GM18505 (cell line): ENCODE data around the gene HLCS.

Source experiments
- ATAC-seq: cut with Tn5 transposase; IDR thresholded peaks from one replicate; pipeline ENCODE4 v1.9.1; 2021; ENCODE audit not compliant: unreplicated experiment
- POLR2A ChIP-seq: IDR thresholded peaks from 4 replicates; pipeline ENCODE4 v1.6.1; 2011; ENCODE audit warnings: borderline replicate concordance; ENCODE audit not compliant: insufficient read depth, insufficient read length; ENCODE audit errors: extremely low read depth

HLCS gene

DNA sequence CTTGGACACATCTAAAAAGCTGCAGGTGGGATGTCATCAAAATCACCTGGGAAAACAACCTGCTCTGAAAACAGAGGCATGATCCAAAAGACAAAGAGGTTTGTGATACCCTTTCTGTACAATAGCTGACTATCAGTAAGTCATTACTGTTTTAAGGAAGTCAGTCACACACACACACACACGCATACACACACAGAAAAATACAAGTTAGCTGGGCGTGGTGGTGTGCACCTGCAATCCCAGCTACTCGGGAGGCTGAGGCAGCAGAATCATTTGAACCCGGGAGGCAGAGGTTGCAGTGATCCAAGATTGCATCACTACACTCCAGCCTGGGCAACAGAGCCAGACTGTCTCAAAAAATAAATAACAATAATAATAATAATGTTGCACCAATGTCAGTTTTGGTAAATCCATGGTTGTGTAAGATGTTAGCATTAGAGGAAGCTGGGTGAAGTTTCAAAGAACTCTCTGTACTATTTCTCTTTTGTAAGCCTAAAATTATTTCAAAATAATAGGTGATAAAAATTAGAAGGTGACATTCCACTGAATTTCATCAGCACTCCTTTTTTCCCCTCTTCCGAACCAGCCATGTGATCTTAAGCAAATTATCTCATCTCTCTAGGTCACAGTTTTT, 9.9 kb upstream of the HLCS start:
- TF ChIP-seq POLR2A = no peak
- ATAC-seq = no peak

DNA sequence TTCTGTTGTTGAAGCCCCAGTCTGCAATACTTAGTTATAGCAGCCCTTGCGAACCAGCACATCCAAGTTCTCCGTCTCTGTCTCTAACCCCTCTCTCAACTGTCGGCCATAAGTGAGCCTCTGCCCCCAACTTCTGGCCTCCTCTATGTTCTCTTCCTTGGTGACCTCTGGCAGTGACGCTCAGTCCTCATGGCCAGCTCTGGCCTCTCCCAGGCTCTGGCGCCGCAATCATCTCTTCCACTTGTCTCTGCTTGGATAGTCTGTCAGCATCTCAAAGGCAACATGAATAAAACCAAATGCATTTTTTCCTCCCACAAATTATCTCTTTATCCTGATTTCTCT, 8.4 kb upstream of the HLCS start:
- no peak for TF ChIP-seq POLR2A
- ATAC-seq = no peak

DNA sequence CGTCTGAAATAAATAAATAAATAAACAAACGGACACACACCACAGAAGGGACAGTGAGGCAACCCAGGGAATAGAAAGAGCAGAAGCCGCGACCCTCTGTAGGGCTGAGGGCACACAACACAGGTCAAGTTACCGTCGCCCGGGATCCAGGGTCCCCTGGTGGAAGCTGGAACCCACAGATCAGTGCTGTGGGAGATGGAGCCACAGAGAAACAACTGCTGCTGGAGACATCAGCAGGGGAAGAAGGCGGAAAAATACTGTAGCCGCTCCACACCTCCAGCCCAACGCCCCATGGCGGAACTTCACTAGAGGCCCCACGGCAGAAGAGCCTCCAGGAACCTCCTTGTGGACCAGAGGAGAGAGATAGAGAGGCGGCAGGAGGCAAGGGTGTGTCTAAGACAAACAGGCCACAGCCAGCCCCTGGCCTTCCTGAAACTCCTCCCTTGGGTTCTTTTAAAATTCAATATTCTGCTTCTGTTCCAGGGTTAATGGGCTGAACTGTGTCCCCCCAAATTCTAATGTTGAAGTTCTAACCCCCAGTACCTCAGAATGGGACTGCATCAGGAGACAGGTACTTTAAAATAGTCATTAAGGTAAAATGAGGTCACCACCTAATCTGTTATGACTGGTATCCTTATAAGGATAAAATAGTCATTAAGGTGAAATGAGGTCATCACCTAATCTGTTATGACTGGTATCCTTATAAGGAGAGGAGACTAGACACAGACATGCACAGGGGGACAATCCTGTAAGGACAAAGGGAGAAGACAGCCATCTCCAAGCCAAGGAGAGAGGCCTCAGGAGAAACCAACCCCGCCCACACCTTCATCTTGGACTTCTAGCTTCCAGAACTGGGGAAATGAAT, 7.7 kb upstream of the HLCS start:
- TF ChIP-seq POLR2A = no peak
- ATAC-seq = no peak

DNA sequence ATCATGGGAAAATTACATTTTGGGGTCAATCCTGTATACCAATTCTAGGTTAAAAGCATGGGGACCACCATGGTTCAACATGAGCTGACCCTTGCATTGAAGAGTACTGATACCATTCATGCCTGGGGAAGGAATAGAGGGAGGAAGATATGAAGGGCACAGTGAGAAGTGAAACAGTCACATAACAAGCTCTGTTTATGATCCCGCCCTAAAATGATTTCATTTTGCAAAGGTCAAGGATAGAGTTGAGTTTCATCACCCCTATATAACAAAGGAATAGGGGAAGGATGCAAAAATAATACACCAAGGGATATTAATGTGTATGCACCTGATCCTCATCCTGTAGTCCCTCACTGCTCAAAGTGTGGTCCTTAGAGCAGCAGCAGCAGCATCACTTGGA, 2.5 kb upstream of the HLCS start:
- TF ChIP-seq POLR2A = no peak
- ATAC-seq = no peak

DNA sequence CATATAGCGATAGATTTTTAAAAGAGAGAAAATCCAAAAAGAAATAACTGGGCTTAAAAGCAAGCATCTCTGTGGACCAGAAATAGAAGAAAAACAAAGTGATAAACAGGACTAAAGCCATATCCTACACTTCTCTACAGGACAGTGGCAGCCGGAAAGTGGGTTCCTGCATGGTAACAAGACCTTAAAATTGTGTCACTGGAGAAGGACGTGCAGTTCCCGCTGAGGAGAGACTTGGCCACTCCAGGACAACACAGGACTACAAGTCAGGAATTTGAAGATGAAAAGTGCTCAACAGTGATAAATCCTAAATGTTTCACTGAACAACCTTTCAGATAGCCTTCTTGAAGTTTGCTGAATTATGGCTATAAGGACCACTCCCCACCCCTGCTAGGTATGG, 1.9 kb upstream of the HLCS start:
- no peak for TF ChIP-seq POLR2A

DNA sequence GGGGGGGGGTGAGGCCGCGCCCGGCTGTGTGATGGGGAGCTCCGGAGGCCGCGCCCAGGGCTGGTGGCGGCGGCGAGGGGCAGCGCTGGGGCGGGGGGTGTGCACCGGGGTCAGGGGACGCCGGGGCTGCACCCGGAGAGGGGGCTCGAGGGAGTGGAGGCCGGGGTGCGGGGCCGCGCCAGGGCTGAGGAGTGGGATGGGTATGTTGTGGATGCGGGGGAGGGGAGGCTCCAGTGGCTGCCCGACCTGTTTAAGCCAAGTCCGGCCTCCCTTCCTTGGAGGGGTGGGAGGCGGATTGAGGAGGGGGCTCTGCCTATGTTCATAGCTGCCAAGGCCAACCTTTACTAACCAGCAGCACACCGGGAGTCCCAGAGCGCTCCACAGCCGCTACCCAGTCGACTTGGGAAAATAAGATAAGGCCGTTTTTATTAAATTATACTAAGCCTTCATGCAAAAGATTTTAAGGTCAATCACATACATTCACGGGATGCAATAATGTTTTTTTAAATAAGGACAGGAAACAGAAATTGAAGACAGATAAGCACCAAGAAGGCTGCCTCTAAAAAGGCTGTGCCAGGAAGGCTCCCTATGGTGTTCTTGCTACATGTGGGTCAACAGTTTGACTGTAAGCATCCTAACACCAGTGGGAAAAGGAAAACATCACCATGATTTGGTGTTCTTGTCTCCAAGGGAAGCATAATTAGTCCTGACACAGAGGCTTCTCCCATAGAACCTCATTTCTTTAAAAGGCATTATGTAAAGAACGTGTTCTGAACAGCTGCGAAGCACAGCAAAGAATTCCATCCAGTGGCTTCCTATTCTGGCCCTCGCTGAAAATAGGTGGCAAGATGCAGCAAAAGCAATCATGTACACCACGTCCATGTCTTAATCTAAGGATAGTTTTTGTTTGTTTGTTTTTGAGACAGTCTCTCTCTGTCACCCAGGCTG, 626 bp upstream of the HLCS start:
- peak; percentile 19 for ATAC-seq
- no peak for TF ChIP-seq POLR2A

More for the DNA sequence above, 1.9 kb upstream of the HLCS start:
- no peak for ATAC-seq

DNA sequence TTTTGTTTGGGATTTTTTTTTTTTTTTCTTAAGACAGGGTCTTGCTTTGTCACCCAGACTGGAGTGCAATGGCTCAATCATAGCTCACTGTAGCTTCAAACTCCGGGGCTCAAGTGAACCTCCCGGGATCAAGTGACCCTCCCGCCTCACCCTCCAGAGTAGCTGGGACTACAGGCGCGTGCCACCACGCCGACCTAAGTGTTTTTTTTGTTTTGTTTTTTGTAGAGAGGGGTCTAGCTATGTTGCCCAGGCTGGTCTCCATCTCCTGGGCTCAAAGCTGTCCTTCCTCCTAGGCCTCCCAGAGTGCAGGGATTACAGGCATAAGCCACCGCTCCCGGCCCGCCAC, 776 bp downstream of the HLCS start:
- no peak for TF ChIP-seq POLR2A
- no peak for ATAC-seq

DNA sequence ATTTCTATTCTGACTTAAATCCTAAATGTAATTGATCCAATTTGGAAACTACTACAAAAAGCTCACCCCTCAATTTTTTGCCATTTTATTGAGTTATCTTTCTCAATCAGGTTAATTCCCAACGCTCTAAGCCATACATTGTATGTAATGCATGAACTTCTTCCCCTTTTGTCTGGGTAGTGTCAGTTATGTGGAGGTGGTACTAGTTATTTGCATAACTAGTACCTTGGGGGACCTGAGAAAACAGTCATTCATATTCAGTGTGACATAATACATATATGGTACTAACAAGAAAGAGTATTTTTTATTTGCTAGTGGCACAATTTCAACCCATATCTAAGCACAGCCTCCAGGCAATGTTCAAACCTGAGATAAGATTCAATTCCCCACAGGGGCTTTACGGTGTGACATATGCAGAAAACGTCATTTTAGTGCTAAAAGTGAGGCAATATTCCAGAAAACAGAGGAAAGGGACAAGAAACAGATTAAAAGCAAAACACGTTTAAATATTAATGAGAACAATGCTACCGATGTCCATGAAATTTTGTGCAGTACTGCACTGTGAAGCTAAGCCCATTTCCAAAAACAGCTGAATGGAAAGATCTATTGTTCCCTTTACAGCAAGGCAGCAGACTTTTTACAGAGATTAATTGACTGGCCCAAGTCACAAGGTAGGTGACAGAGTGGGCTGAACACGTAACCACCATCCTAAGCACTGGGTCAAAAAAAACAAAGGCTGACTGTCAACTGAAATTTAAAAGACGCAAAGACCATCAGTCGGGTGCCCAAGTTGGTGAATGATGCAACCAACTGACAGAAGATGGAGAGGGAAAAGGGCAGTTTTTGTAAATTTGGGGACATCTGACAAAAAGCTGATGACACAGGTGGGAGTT, 1.4 kb downstream of the HLCS start:
- ATAC-seq = no peak

DNA sequence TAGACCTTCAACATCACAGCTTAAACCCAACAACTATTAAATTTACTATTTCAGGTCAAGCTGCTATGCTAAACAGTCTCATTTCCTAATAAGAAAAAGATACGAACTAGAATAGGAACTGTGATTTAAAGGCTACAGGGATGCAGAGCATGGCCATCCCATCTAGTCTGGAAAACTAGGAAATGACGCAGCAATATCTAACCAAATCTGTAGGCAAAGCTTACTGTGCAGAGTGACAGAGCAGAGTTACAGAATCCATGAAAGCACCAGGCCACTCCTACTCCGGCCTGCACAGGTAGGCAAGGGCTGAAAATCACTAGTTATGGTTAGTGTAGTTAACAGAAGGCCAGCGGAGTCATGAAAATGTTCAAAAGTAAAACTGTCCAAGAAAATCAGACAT, 2.1 kb downstream of the HLCS start:
- TF ChIP-seq POLR2A = no peak
- no peak for ATAC-seq

More for the DNA sequence above, 1.4 kb downstream of the HLCS start:
- no peak for TF ChIP-seq POLR2A

DNA sequence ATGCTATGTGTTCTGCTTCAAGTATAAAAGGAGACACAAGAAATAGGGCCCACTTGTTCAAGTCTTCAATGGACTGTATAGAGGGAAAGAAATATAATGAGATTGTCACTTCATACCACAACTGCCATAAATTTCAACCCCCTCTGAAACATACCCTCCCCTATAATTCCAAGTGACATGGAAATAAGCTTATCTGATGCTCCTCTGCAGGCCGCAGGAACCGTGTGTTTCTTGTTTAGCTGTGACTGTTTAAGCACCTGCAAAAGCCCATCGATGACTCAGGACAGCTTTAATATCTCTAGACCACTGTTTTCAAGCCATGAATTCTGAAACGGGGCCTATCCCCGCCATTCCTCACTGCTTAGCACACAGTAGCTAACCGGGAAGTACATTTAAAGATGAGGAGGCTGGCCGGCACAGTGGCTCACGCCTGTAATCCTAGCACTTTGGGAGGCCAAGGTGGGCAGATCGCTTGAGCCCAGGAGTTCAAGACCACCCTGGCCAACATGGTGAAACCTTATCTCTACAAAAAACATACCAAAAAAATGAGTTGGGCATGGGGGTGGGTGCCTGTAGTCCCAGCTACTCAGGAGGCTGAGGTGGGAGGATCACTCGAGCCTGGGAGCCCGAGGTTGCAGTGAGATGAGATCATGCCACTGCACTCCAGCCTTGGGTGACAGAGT, 4.2 kb downstream of the HLCS start:
- TF ChIP-seq POLR2A = no peak
- ATAC-seq = no peak

DNA sequence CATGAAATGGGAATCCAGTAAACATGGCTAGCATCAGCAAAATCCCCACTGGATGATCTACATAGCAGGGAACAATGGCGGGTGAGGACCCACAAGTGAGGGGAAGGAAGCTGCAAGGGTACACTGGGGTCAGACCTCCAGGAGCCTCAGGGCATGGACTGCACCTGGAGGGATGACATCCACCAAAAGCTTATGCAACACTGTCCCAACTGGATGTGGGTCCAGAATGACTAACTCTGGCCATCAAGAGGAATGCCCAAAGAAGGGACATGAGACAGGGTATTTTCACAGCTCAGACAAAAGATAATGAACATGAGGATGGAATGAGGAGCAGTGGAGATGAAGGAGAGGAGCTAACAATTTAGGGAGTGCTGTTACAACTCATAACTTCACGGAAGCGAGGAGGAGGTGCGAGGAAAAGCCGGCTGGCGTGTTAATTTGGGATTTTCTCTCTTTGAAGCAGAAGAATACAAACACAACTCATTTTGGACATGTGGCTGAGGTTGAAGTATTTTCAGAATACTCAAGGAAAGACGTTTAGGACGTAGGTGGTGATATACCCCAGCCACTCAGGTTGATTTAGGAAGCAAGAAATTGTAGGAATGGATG, 5.7 kb downstream of the HLCS start:
- no peak for TF ChIP-seq POLR2A

More for the DNA sequence above, 5.7 kb downstream of the HLCS start:
- ATAC-seq = no peak
